Measurements from ENCODE around the gene DNAJC16.

DNAJC16 gene

GRCh38 chr1:15622712-15623373 is 96.2 kb downstream of the DNAJC16 start:
- Histone ChIP-seq H3K4me3 (no peak overlapping the region), H3K27ac (no peak overlapping the region), H3K4me1 (peaks cover 0 to 38% (median 23%) of the 10 kb centered on the region in 4 donors), H3K27me3 (no peaks in the 10 kb centered on the region), H3K36me3 (peaks cover 0 to 9% (median 0%) of the 10 kb centered on the region in 3 donors), H3K9me3 (no peaks in the 10 kb centered on the region)
- no peak for TF ChIP-seq CTCF (IDR thresholded peaks at IDR 0.05)
- intact Hi-C loops (cut with DNase I; ENCODE audit: low total_unique reads): loop anchor here (5.0 kb wide), 1 partner anchor 59 kb away; the partner anchor contains the start of gene PLEKHM2
- no peak for DNase-seq

GRCh38 chr1:15623435-15623834 is 96.8 kb downstream of the DNAJC16 start:
- TF ChIP-seq CTCF (IDR thresholded peaks at IDR 0.05): no peak
- no peaks in the 10 kb centered on the region for H3K27me3 ChIP-seq
- no peak overlapping the region for H3K4me3 ChIP-seq
- peaks cover 0 to 39% (median 23%) of the 10 kb centered on the region in 4 donors for H3K4me1 ChIP-seq
- intact Hi-C loops (cut with DNase I; ENCODE audit: low total_unique reads): loop anchor here (5.0 kb wide), 1 partner anchor 59 kb away; the partner anchor contains the start of gene PLEKHM2
- no peaks in the 10 kb centered on the region for H3K9me3 ChIP-seq
- DNase-seq: no peak
- H3K27ac ChIP-seq: no peak overlapping the region
- peaks cover 0 to 9% (median 0%) of the 10 kb centered on the region in 3 donors for H3K36me3 ChIP-seq

GRCh38 chr1:15624133-15624714 is 97.6 kb downstream of the DNAJC16 start:
- Histone ChIP-seq H3K9me3 (no peaks in the 10 kb centered on the region), H3K36me3 (peaks cover 0 to 9% (median 0%) of the 10 kb centered on the region in 3 donors), H3K4me1 (peaks cover 0 to 31% (median 16%) of the 10 kb centered on the region in 4 donors), H3K27me3 (no peaks in the 10 kb centered on the region), H3K27ac (no peak overlapping the region), H3K4me3 (no peak overlapping the region)
- no peak for TF ChIP-seq CTCF (IDR thresholded peaks at IDR 0.05)
- intact Hi-C loops (cut with DNase I; ENCODE audit: low total_unique reads): loop anchor here (5.0 kb wide), 1 partner anchor 58 kb away; the partner anchor contains the start of gene PLEKHM2
- no peak for DNase-seq

- Histone ChIP-seq H3K36me3 (peaks cover 0 to 12% (median 1%) of the 10 kb centered on the region in 3 donors), H3K27ac (no peak overlapping the region), H3K4me3 (no peak overlapping the region), H3K9me3 (no peaks in the 10 kb centered on the region), H3K27me3 (no peaks in the 10 kb centered on the region), H3K4me1 (peaks cover 0 to 20% (median 7%) of the 10 kb centered on the region in 4 donors)
- TF ChIP-seq CTCF (IDR thresholded peaks at IDR 0.05): no peak
- DNase-seq: no peak
- intact Hi-C loops (cut with DNase I; ENCODE audit: low total_unique reads): no loop called here
Observed at GRCh38 chr1:15625056-15625917, 98.6 kb downstream of the DNAJC16 start.

All from tibial artery (tissue), 4 donors.